ENCODE data around the gene AXIN1. TPM values are rescaled to one million over a fixed set of nuclear protein-coding genes. Genes with fewer than 3 reads are reported as not detected.

The AXIN1 gene
- total and polyA plus RNA-seq, 9 of the 15 experiments (the other 6 are each of a cell fraction or from before 2014, with no cell fraction given) = 0.42 to 58.0 (median 25.9) TPM

DNA sequence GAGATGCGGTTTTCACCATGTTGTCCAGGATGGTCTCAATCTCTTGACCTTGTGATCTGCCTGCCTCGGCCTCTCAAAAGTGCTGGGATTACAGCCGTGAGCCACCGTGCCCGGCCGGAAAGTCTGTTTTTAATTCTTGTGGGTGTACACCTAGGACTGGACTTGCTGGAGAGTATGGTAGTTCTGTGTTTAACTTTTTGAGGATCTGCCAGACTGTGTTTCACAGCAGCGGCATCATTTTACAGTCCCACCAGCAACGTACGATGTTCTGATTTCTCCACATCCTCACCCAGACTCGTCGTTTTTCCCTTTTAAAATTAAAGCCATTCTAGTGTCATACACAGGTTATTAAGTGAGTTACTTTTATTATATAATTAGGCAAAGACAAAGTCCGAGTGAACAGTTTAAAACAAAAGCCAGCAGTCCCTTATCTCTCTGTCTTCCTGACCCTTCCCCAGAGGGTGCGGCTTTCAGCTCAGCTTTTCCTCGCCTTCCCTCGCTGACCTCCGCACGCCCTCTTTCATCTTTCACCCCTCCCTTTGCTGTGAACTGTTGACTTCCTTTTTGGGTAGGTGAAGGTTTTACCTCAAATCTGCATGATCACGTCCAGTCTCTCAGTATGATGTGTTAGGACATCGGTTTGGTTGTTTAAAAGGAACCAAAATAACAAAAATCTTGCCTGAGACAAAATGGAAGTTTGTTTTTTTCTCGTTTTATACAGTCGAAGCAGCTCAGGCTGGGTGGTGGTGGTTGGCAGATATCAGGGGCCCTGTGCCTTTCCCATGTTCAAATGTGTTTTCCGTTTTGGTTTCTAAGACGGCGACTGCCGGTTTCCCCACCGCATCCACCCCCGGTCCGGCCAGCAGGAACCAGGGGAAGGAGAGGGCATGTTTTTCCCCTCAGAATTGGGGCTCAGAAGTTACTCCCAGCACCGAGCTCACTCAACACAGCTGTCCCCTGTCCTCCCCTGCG is 99.9 kb downstream of the AXIN1 start (continued):
- TF ChIP-seq, protein P1, sequence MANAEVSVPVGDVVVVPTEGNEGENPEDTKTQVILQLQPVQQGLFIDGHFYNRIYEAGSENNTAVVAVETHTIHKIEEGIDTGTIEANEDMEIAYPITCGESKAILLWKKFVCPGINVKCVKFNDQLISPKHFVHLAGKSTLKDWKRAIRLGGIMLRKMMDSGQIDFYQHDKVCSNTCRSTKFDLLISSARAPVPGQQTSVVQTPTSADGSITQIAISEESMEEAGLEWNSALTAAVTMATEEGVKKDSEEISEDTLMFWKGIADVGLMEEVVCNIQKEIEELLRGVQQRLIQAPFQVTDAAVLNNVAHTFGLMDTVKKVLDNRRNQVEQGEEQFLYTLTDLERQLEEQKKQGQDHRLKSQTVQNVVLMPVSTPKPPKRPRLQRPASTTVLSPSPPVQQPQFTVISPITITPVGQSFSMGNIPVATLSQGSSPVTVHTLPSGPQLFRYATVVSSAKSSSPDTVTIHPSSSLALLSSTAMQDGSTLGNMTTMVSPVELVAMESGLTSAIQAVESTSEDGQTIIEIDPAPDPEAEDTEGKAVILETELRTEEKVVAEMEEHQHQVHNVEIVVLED (CRISPR knock-in tag; IDR thresholded peaks at IDR 0.05) = no peak
- TF ChIP-seq ZBTB7A (IDR thresholded peaks at IDR 0.05; ENCODE audit: borderline replicate concordance, control insufficient read depth, low read depth, low read length) (peak; percentile 45; the same call in 1 of the 2 replicates), PTBP1 (IDR thresholded peaks at IDR 0.05; ENCODE audit: low read depth, low read length) (no peak), FOXA1 (IDR thresholded peaks at IDR 0.05; ENCODE audit: borderline replicate concordance) (no peak), POLR2G (IDR thresholded peaks at IDR 0.05; ENCODE audit: low read depth, low read length) (no peak), NBN (IDR thresholded peaks at IDR 0.05; ENCODE audit: low read depth) (0 out of 2 replicates have a peak, but pooled peaks have one; percentile 23), XRCC3 (IDR thresholded peaks at IDR 0.05) (no peak), SP1 (CRISPR knock-in tag; IDR thresholded peaks at IDR 0.05) (no peak), ETS2 (tag; IDR thresholded peaks at IDR 0.05; ENCODE audit: borderline replicate concordance, poor library complexity, severe bottlenecking) (no peak), MYNN (IDR thresholded peaks at IDR 0.05) (no peak), MYNN (CRISPR knock-in tag; IDR thresholded peaks at IDR 0.05) (no peak), MEF2D (tag; conservative IDR thresholded peaks at IDR 0.05; ENCODE audit: low read depth) (peak; percentile 50; the same call in 1 of the 2 replicates), ZNF23 (CRISPR knock-in tag; IDR thresholded peaks at IDR 0.05) (no peak), MCM5 (IDR thresholded peaks at IDR 0.05; ENCODE audit: low read depth) (no peak)
- TF ChIP-seq, protein P2, sequence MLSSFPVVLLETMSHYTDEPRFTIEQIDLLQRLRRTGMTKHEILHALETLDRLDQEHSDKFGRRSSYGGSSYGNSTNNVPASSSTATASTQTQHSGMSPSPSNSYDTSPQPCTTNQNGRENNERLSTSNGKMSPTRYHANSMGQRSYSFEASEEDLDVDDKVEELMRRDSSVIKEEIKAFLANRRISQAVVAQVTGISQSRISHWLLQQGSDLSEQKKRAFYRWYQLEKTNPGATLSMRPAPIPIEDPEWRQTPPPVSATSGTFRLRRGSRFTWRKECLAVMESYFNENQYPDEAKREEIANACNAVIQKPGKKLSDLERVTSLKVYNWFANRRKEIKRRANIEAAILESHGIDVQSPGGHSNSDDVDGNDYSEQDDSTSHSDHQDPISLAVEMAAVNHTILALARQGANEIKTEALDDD (IDR thresholded peaks at IDR 0.05) = no peak
- TF ChIP-seq, protein P3, sequence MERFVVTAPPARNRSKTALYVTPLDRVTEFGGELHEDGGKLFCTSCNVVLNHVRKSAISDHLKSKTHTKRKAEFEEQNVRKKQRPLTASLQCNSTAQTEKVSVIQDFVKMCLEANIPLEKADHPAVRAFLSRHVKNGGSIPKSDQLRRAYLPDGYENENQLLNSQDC (CRISPR knock-in tag; IDR thresholded peaks at IDR 0.05) = no peak
- TF ChIP-seq, protein P4, sequence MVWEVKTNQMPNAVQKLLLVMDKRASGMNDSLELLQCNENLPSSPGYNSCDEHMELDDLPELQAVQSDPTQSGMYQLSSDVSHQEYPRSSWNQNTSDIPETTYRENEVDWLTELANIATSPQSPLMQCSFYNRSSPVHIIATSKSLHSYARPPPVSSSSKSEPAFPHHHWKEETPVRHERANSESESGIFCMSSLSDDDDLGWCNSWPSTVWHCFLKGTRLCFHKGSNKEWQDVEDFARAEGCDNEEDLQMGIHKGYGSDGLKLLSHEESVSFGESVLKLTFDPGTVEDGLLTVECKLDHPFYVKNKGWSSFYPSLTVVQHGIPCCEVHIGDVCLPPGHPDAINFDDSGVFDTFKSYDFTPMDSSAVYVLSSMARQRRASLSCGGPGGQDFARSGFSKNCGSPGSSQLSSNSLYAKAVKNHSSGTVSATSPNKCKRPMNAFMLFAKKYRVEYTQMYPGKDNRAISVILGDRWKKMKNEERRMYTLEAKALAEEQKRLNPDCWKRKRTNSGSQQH (CRISPR knock-in tag; IDR thresholded peaks at IDR 0.05) = no peak
- TF ChIP-seq, protein P5, sequence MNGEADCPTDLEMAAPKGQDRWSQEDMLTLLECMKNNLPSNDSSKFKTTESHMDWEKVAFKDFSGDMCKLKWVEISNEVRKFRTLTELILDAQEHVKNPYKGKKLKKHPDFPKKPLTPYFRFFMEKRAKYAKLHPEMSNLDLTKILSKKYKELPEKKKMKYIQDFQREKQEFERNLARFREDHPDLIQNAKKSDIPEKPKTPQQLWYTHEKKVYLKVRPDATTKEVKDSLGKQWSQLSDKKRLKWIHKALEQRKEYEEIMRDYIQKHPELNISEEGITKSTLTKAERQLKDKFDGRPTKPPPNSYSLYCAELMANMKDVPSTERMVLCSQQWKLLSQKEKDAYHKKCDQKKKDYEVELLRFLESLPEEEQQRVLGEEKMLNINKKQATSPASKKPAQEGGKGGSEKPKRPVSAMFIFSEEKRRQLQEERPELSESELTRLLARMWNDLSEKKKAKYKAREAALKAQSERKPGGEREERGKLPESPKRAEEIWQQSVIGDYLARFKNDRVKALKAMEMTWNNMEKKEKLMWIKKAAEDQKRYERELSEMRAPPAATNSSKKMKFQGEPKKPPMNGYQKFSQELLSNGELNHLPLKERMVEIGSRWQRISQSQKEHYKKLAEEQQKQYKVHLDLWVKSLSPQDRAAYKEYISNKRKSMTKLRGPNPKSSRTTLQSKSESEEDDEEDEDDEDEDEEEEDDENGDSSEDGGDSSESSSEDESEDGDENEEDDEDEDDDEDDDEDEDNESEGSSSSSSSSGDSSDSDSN (IDR thresholded peaks at IDR 0.05; ENCODE audit: borderline replicate concordance in 1 of 2, low read depth in 2 of 2, low read length in 2 of 2) = peak in 1 of 2 experiments; percentile 61; a peak in 1 of 4 replicates
- TF ChIP-seq, protein P6, sequence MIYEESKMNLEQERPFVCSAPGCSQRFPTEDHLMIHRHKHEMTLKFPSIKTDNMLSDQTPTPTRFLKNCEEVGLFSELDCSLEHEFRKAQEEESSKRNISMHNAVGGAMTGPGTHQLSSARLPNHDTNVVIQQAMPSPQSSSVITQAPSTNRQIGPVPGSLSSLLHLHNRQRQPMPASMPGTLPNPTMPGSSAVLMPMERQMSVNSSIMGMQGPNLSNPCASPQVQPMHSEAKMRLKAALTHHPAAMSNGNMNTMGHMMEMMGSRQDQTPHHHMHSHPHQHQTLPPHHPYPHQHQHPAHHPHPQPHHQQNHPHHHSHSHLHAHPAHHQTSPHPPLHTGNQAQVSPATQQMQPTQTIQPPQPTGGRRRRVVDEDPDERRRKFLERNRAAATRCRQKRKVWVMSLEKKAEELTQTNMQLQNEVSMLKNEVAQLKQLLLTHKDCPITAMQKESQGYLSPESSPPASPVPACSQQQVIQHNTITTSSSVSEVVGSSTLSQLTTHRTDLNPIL (CRISPR knock-in tag; IDR thresholded peaks at IDR 0.05) = no peak

All from K562 (cell line).